Gastroesophageal sphincter (tissue), 4 donors: Measurements from ENCODE around the gene TSPAN14. TPM values are rescaled to one million over a fixed set of nuclear protein-coding genes. Genes with fewer than 3 reads are reported as not detected.
"Not testable (repeated sequence)": the region's sequence is repeated elsewhere in the genome, so short reads cannot be mapped to it uniquely, and the experiment has no call there.

ENCODE experiments used
- ATAC-seq: fragments of 150-250 bp; one replicate; pipeline ENCODE4 v1.9.1; 2016; ENCODE audit warnings: mild to moderate bottlenecking, moderate library complexity
- H3K27ac ChIP-seq, 4 donors: fragments of 200-600 bp; sonication (generic) in 3 of 4; 1 replicate in 3 of 4; 2 replicates in 1 of 4; pipeline ENCODE4 v1.5.1; 2016 to 2019
- H3K27me3 ChIP-seq: fragments of 200-600 bp; sonication (generic); one replicate; pipeline ENCODE4 v1.5.1; 2019
- H3K36me3 ChIP-seq, 2 donors: fragments of 200-600 bp; sonication (generic); one replicate each; pipeline ENCODE4 v1.5.1; 2019; ENCODE audit warnings: control low read depth in 1 of 2
- H3K4me1 ChIP-seq, 3 donors: fragments of 200-600 bp; sonication (generic); 1 replicate in 2 of 3; 2 replicates in 1 of 3; pipeline ENCODE4 v1.5.1; 2016 to 2019; ENCODE audit warnings: control low read depth in 2 of 3
- H3K4me3 ChIP-seq, 2 donors: fragments of 200-600 bp; sonication (generic); one replicate each; pipeline ENCODE4 v1.5.1; 2019; ENCODE audit warnings: mild to moderate bottlenecking in 1 of 2, moderate library complexity in 1 of 2
- H3K9me3 ChIP-seq, 3 donors: fragments of 200-600 bp; sonication (generic); one replicate each; pipeline ENCODE4 v1.5.1; 2017 to 2019; ENCODE audit warnings: control low read depth in 2 of 3
- CTCF ChIP-seq, 4 experiments: fragments of 200-600 bp in 2 of 4; fragments of 450-650 bp in 2 of 4; sonication (generic) in 1 of 4; IDR thresholded peaks; one replicate each; pipeline ENCODE4 v1.5.1; 2017 to 2019; ENCODE audit warnings: antibody characterized with exemption in 4 of 4, mild to moderate bottlenecking in 2 of 4, moderate library complexity in 2 of 4
- EP300 ChIP-seq: sonication (generic); formaldehyde crosslinking; IDR thresholded peaks from one replicate; pipeline ENCODE4 v1.6.1; 2017; ENCODE audit warnings: antibody characterized with exemption, mild to moderate bottlenecking
- POLR2A ChIP-seq, 2 donors: fragments of 450-650 bp; IDR thresholded peaks; one replicate each; pipeline ENCODE4 v1.6.1; 2017; ENCODE audit warnings: antibody characterized with exemption in 2 of 2, mild to moderate bottlenecking in 2 of 2, moderate library complexity in 1 of 2
- POLR2AphosphoS5 ChIP-seq: sonication (generic); formaldehyde crosslinking; IDR thresholded peaks from one replicate; pipeline ENCODE4 v1.6.1; 2017; ENCODE audit warnings: antibody characterized with exemption
- WGBS, 2 donors: methylation state at CpG; one replicate each; pipeline ENCODE4 v1.1.5; 2018; ENCODE audit warnings: low coverage in 1 of 2; 5-methylcytosine and 5-hydroxymethylcytosine counted together
- total RNA-seq, 4 donors: library from RNA; depleted of rRNA; stranded (reverse); fragments of >200 nt; gene quantifications; one replicate each; pipeline ENCODE4 v1.1.0, GENCODE V29; 2016

Gene TSPAN14
- total RNA-seq, 4 donors from 2014 or later: 23.3 to 52.4 (median 37.1) TPM

GRCh38 chr10:80542652-80543318 is 88.7 kb downstream of the TSPAN14 start:
- ATAC-seq: no peak
- TF ChIP-seq POLR2AphosphoS5 (no peak), CTCF (IDR thresholded peaks at IDR 0.05) (no peak), EP300 (no peak), POLR2A (IDR thresholded peaks at IDR 0.05) (no peak)
- WGBS, 2 donors: 88 to 100% methylated on average over 2 to 4 of the region's 19 CpGs
- Histone ChIP-seq H3K36me3 (no peaks in the 10 kb centered on the region), H3K27me3 (peaks cover 3% of the 10 kb centered on the region), H3K4me1 (no peaks in the 10 kb centered on the region), H3K27ac (no peak overlapping the region), H3K9me3 (no peaks in the 10 kb centered on the region), H3K4me3 (no peak overlapping the region)

- not testable (repeated sequence) for H3K9me3 ChIP-seq, H3K27ac ChIP-seq, H3K4me3 ChIP-seq, H3K36me3 ChIP-seq, ATAC-seq, H3K27me3 ChIP-seq, H3K4me1 ChIP-seq
- WGBS, 2 donors: no CpG with 5 or more reads among the region's 25 CpGs
These were observed 89.2 kb downstream of the TSPAN14 start for GRCh38 chr10:80543319-80543672.

- no peak for ATAC-seq
These were observed 90.3 kb downstream of the TSPAN14 start for GRCh38 chr10:80544316-80544953.

GRCh38 chr10:80545258-80545881 is 91.3 kb downstream of the TSPAN14 start:
- TF ChIP-seq CTCF (IDR thresholded peaks at IDR 0.05): no peak
- TF ChIP-seq POLR2A (IDR thresholded peaks at IDR 0.05): no peak
- TF ChIP-seq POLR2AphosphoS5: no peak
- no peak for TF ChIP-seq EP300
- no peaks in the 10 kb centered on the region for H3K36me3 ChIP-seq
- H3K4me1 ChIP-seq: no peaks in the 10 kb centered on the region
- peaks cover 10% of the 10 kb centered on the region for H3K27me3 ChIP-seq
- 92 to 94% methylated on average over 4 of the region's 7 CpGs for WGBS, 2 donors
- no peak for ATAC-seq
- no peak overlapping the region for H3K4me3 ChIP-seq
- no peak overlapping the region for H3K27ac ChIP-seq
- H3K9me3 ChIP-seq: no peaks in the 10 kb centered on the region

More at GRCh38 chr10:80544316-80544953, 90.3 kb downstream of the TSPAN14 start:
- H3K4me3 ChIP-seq: no peak overlapping the region
- 95% methylated on average over 12 of the region's 12 CpGs; no CpG with 5 or more reads in 1 of the 2 donors for WGBS, 2 donors
- no peaks in the 10 kb centered on the region for H3K36me3 ChIP-seq
- peaks cover 10% of the 10 kb centered on the region for H3K27me3 ChIP-seq
- no peaks in the 10 kb centered on the region for H3K9me3 ChIP-seq
- TF ChIP-seq CTCF (IDR thresholded peaks at IDR 0.05): no peak
- no peak for TF ChIP-seq POLR2AphosphoS5
- TF ChIP-seq EP300: no peak
- no peak for TF ChIP-seq POLR2A (IDR thresholded peaks at IDR 0.05)
- H3K4me1 ChIP-seq: no peaks in the 10 kb centered on the region
- H3K27ac ChIP-seq: no peak overlapping the region

GRCh38 chr10:80552151-80552646 is 98.1 kb downstream of the TSPAN14 start:
- peaks cover 21% of the 10 kb centered on the region for H3K27me3 ChIP-seq
- no peaks in the 10 kb centered on the region for H3K9me3 ChIP-seq
- ATAC-seq: peak; percentile 76
- 10% methylated on average over 4 of the region's 5 CpGs; no CpG with 5 or more reads in 1 of the 2 donors for WGBS, 2 donors
- H3K4me3 ChIP-seq: no peak overlapping the region
- H3K36me3 ChIP-seq: no peaks in the 10 kb centered on the region
- no peaks in the 10 kb centered on the region for H3K4me1 ChIP-seq
- H3K27ac ChIP-seq: no peak overlapping the region
- TF ChIP-seq EP300: no peak
- no peak for TF ChIP-seq POLR2AphosphoS5
- TF ChIP-seq POLR2A (IDR thresholded peaks at IDR 0.05): no peak
- TF ChIP-seq CTCF (IDR thresholded peaks at IDR 0.05): no peak
